H1 (cell line): Measurements from ENCODE around the gene TMEM108. TPM values are rescaled to one million over a fixed set of nuclear protein-coding genes. Genes with fewer than 3 reads are reported as not detected.

ENCODE experiments used
- CTCF ChIA-PET: fragments of 300-600 bp; sonication (Branson Sonifier 250); formaldehyde crosslinking; loops from one replicate; lab custom pipeline; 2021; ENCODE audit not compliant: partially characterized antibody; lab: Charles Lee
- POLR2A ChIA-PET: fragments of 300-600 bp; sonication (Branson Sonifier 250); formaldehyde crosslinking; loops from one replicate; lab custom pipeline; 2021; ENCODE audit warnings: inconsistent platforms; ENCODE audit not compliant: partially characterized antibody; lab: Charles Lee
- DNase-seq, 2 experiments: peaks; one replicate each; pipeline versions ENCODE4 v3.0.0 to v3.0.0-alpha.2; 2010 to 2022; ENCODE audit warnings: low spot score in 2 of 2, low read depth in 1 of 2, mixed read lengths in 1 of 2
- FAIRE-seq: peaks from 2 replicates; lab custom pipeline; 2011; peaks lifted over from hg19 to GRCh38; lab: Jason Lieb, UNC
- H2AFZ ChIP-seq: 2 replicates; pipeline ENCODE4 v1.8.1; 2012; ENCODE audit warnings: low read length, inconsistent platforms
- H2AK5ac ChIP-seq: 2 replicates; pipeline ENCODE4 v1.6.1; 2013; ENCODE audit warnings: low read depth, low read length
- H2BK120ac ChIP-seq: replicated peaks from 2 replicates; pipeline ENCODE3; 2013; ENCODE audit warnings: low read depth, low read length, inconsistent platforms
- H2BK12ac ChIP-seq: 2 replicates; pipeline ENCODE4 v1.6.1; 2013; ENCODE audit warnings: low read depth, low read length
- H2BK15ac ChIP-seq: 2 replicates; pipeline ENCODE4 v1.6.1; 2013; ENCODE audit warnings: low read length
- H2BK20ac ChIP-seq: 2 replicates; pipeline ENCODE4 v1.6.1; 2013; ENCODE audit warnings: low read length
- H2BK5ac ChIP-seq: 2 replicates; pipeline ENCODE4 v1.6.1; 2013; ENCODE audit warnings: low read depth, low read length
- H3K14ac ChIP-seq: 2 replicates; pipeline ENCODE4 v1.6.1; 2013; ENCODE audit warnings: inconsistent platforms; ENCODE audit not compliant: insufficient read length
- H3K18ac ChIP-seq: 2 replicates; pipeline ENCODE4 v1.6.1; 2013; ENCODE audit warnings: low read length; ENCODE audit errors: extremely low read depth
- H3K23ac ChIP-seq: 2 replicates; pipeline ENCODE4 v1.6.1; 2013; ENCODE audit warnings: inconsistent platforms; ENCODE audit not compliant: insufficient read length
- H3K23me2 ChIP-seq: 2 replicates; pipeline ENCODE4 v1.6.1; 2013; ENCODE audit warnings: low read depth, low read length
- H3K27ac ChIP-seq: 2 replicates; pipeline ENCODE4 v1.6.1; 2011; ENCODE audit warnings: low read depth, low read length, inconsistent platforms
- H3K27me3 ChIP-seq, 4 experiments: replicated peaks in 1 of 4; 1 replicate in 1 of 4; 2 replicates in 3 of 4; pipeline versions ENCODE4 v1.6.1 to v1.8.1; 2011 to 2013; ENCODE audit warnings: low read length in 3 of 4, mild to moderate bottlenecking in 3 of 4, inconsistent platforms in 2 of 4, mixed read lengths in 2 of 4, moderate library complexity in 1 of 4; ENCODE audit not compliant: control insufficient read depth in 3 of 4, insufficient read depth in 3 of 4; ENCODE audit errors: extremely low read depth in 1 of 4
- H3K36me3 ChIP-seq, 4 experiments: 2 replicates each; pipeline versions ENCODE4 v1.6.1 to v1.8.1; 2011 to 2013; ENCODE audit warnings: mild to moderate bottlenecking in 4 of 4, low read length in 3 of 4, moderate library complexity in 2 of 4, control low read depth in 1 of 4, inconsistent platforms in 1 of 4; ENCODE audit not compliant: insufficient read depth in 4 of 4, control insufficient read depth in 2 of 4
- H3K4ac ChIP-seq: replicated peaks from 2 replicates; pipeline ENCODE3; 2013; ENCODE audit warnings: low read length, low read depth, mixed read lengths, inconsistent platforms; ENCODE audit not compliant: insufficient read length
- H3K4me1 ChIP-seq, 4 experiments: replicated peaks in 1 of 4; 1 replicate in 1 of 4; 2 replicates in 3 of 4; pipeline versions ENCODE4 v1.6.1 to v1.8.1; 2011 to 2013; ENCODE audit warnings: low read length in 3 of 4, inconsistent platforms in 2 of 4, mixed read lengths in 1 of 4; ENCODE audit not compliant: insufficient read depth in 4 of 4, control insufficient read depth in 3 of 4
- H3K4me2 ChIP-seq, 2 experiments: 2 replicates each; pipeline versions ENCODE4 v1.6.1 to v1.8.1; 2011 to 2013; ENCODE audit warnings: low read depth in 2 of 2, low read length in 2 of 2, control low read depth in 1 of 2, inconsistent platforms in 1 of 2, mild to moderate bottlenecking in 1 of 2; ENCODE audit not compliant: insufficient read depth in 1 of 2
- H3K4me3 ChIP-seq, 4 experiments: fragments of 200-600, 300-600 bp in 1 of 4; sonication (generic), shearing (Covaris generic), sonication (Bioruptor Twin) in 1 of 4; 2 replicates each; pipeline versions ENCODE4 v1.5.1 to v1.8.1; 2011 to 2016; ENCODE audit warnings: low read length in 4 of 4, low read depth in 3 of 4, control low read depth in 2 of 4, inconsistent platforms in 2 of 4, mild to moderate bottlenecking in 2 of 4, mixed read lengths in 1 of 4, moderate library complexity in 1 of 4; ENCODE audit not compliant: insufficient read depth in 2 of 4; ENCODE audit errors: extremely low read depth in 1 of 4
- H3K56ac ChIP-seq: replicated peaks from 2 replicates; pipeline ENCODE3; 2013; ENCODE audit warnings: low read depth, mild to moderate bottlenecking, mixed read lengths, low read length, inconsistent platforms; ENCODE audit not compliant: insufficient read length
- H3K79me1 ChIP-seq: 2 replicates; pipeline ENCODE4 v1.6.1; 2013; ENCODE audit warnings: low read depth, low read length, control low read depth
- H3K79me2 ChIP-seq, 2 experiments: 2 replicates each; pipeline versions ENCODE4 v1.6.1 to v1.8.1; 2012 to 2013; ENCODE audit warnings: low read length in 2 of 2, mild to moderate bottlenecking in 2 of 2, inconsistent platforms in 1 of 2; ENCODE audit not compliant: insufficient read depth in 2 of 2, control insufficient read depth in 1 of 2
- H3K9ac ChIP-seq, 4 experiments: replicated peaks in 1 of 4; 1 replicate in 1 of 4; 2 replicates in 3 of 4; pipeline versions ENCODE4 v1.6.1 to v1.8.1; 2011 to 2013; ENCODE audit warnings: low read depth in 3 of 4, low read length in 3 of 4, control low read depth in 2 of 4, mild to moderate bottlenecking in 2 of 4, moderate library complexity in 2 of 4, inconsistent platforms in 1 of 4; ENCODE audit errors: extremely low read depth in 1 of 4
- H3K9me3 ChIP-seq, 2 experiments: 2 replicates each; pipeline versions ENCODE4 v1.6.1 to v1.8.1; 2012 to 2013; ENCODE audit warnings: mild to moderate bottlenecking in 2 of 2, moderate library complexity in 2 of 2, control low read depth in 1 of 2, inconsistent platforms in 1 of 2, low read depth in 1 of 2, low read length in 1 of 2, mixed read lengths in 1 of 2; ENCODE audit not compliant: insufficient read depth in 2 of 2
- H4K20me1 ChIP-seq, 2 experiments: replicated peaks in 1 of 2; 2 replicates each; pipeline versions ENCODE3 to v1.8.1; 2011 to 2013; ENCODE audit warnings: inconsistent platforms in 2 of 2, low read length in 2 of 2, mild to moderate bottlenecking in 1 of 2; ENCODE audit not compliant: insufficient read depth in 2 of 2, control insufficient read depth in 1 of 2
- H4K5ac ChIP-seq: 2 replicates; pipeline ENCODE4 v1.6.1; 2013; ENCODE audit warnings: low read length, low read depth, mixed read lengths, inconsistent platforms; ENCODE audit not compliant: insufficient read length
- H4K8ac ChIP-seq: 2 replicates; pipeline ENCODE4 v1.8.0; 2013; ENCODE audit warnings: mild to moderate bottlenecking, moderate library complexity, low read length, inconsistent platforms; ENCODE audit not compliant: insufficient read depth; ENCODE audit errors: extremely low read depth
- H4K91ac ChIP-seq: replicated peaks from 2 replicates; pipeline ENCODE3; 2013; ENCODE audit warnings: low read length, mixed read lengths, inconsistent platforms; ENCODE audit not compliant: insufficient read length
- BCL11A ChIP-seq, 2 experiments: IDR thresholded peaks; one replicate each; pipeline ENCODE4 v1.6.1; 2011; ENCODE audit warnings: low read depth in 2 of 2, low read length in 2 of 2, mild to moderate bottlenecking in 2 of 2
- RAD21 ChIP-seq, 2 experiments: IDR thresholded peaks in 1 of 2; conservative IDR thresholded peaks in 1 of 2; 2 replicates each; pipeline ENCODE4 v1.6.1; 2011; ENCODE audit warnings: low read depth in 2 of 2, low read length in 2 of 2, improper control_type of control experiment in 1 of 2, inconsistent platforms in 1 of 2, mild to moderate bottlenecking in 1 of 2, moderate library complexity in 1 of 2
- RNF2 ChIP-seq: fragments of 200-900, 300-1000 bp; sonication (generic); IDR thresholded peaks from 2 replicates; pipeline ENCODE4 v1.7.1; 2016; ENCODE audit warnings: borderline replicate concordance, low read depth, mild to moderate bottlenecking, antibody characterized with exemption, low read length; ENCODE audit not compliant: poor library complexity, severe bottlenecking; ENCODE audit errors: missing control alignments
- SAP30 ChIP-seq: fragments of 300-600 bp; sonication (generic); IDR thresholded peaks from 2 replicates; pipeline ENCODE4 v1.7.1; 2012; ENCODE audit warnings: low read length, moderate library complexity, mild to moderate bottlenecking, inconsistent platforms; ENCODE audit not compliant: insufficient read depth, insufficient replicate concordance
- SIRT6 ChIP-seq: IDR thresholded peaks from one replicate; pipeline ENCODE4 v1.7.1; 2012; ENCODE audit warnings: low read length, inconsistent platforms
- TAF1 ChIP-seq: IDR thresholded peaks from 2 replicates; pipeline ENCODE4 v1.6.1; 2011; ENCODE audit warnings: mild to moderate bottlenecking, low read depth, low read length
- WGBS, 2 experiments: shearing (Covaris generic) in 1 of 2; methylation state at CpG; one replicate each; pipeline versions ENCODE4 v1.1.6 to v1.1.7; 2013 to 2015; ENCODE audit warnings: low lambda C conversion rate in 2 of 2, mixed read lengths in 2 of 2, inconsistent platforms in 1 of 2, low coverage in 1 of 2, missing lambda C conversion rate in 1 of 2; ENCODE audit not compliant: insufficient replicate concordance in 2 of 2, insufficient coverage in 1 of 2, insufficient read length in 1 of 2; ENCODE audit errors: extremely low coverage in 1 of 2, missing lambda C conversion rate in 1 of 2; 5-methylcytosine and 5-hydroxymethylcytosine counted together
- long read RNA-seq, 2 experiments: library from RNA in 1 of 2; library from capped mRNA in 1 of 2; stranded (forward); transcript quantifications; one replicate each; pipeline ENCODE4 v2.0.0, GENCODE V29; 2021; ENCODE audit warnings: inconsistent platforms in 1 of 2
- polyA minus RNA-seq, 3 experiments: library from RNA; depleted of rRNA, polyadenylated mRNA; stranded (reverse); fragments of >200 nt; gene quantifications; 1 replicate in 2 of 3; 2 replicates in 1 of 3; pipeline ENCODE4 v1.2.3, GENCODE V29; 2011
- polyA plus RNA-seq, 7 experiments: library from polyadenylated mRNA; depleted of rRNA in 3 of 7; stranded (reverse) in 5 of 7; unstranded in 2 of 7; fragments of >200 nt in 5 of 7; fragments of 200-250 nt in 2 of 7; gene quantifications; 1 replicate in 5 of 7; 2 replicates in 1 of 7; 4 replicates in 1 of 7; pipeline versions ENCODE4 v1.2.1 to v1.2.3, GENCODE V29; 2011 to 2013; ENCODE audit warnings: missing spikeins in 2 of 7, mixed read lengths in 2 of 7
- total RNA-seq: library from RNA; stranded (reverse); fragmentation: NEBNext Ultra II Directional; extraction: Animal tissue kit (Norgen Biotek cat#: 25700); gene quantifications from 2 replicates; pipeline ENCODE4 v1.2.1, GENCODE V29; 2021
- TF ChIP-seq, protein P1 (sequence below): IDR thresholded peaks from 2 replicates; pipeline ENCODE4 v1.6.1; 2012; ENCODE audit warnings: inconsistent platforms

Gene TMEM108
- total RNA-seq (12.9 and 14.3 TPM in 2 replicates), polyA plus RNA-seq (2011; rRNA removed) (16.2 and 30.2 TPM in 2 replicates), polyA minus RNA-seq (2011; rRNA and poly(A)+ RNA removed) (4.6 and 9.6 TPM in 2 replicates)
- polyA plus RNA-seq (2011; cell fraction: cytosol; rRNA removed), result 9.6 TPM
- polyA plus RNA-seq (2011; cell fraction: nucleus; rRNA removed), result 17.5 TPM
- 9.2 to 13.0 TPM (median 10.9 TPM) in 4 replicates for polyA plus RNA-seq (2012, experiment 1 of 2)
- 7.9 TPM for polyA plus RNA-seq (2012, experiment 2 of 2)
- polyA plus RNA-seq (2013, experiment 1 of 2), result 16.6 TPM
- 19.8 TPM for polyA plus RNA-seq (2013, experiment 2 of 2)
- 7.9 TPM for polyA minus RNA-seq (2011; cell fraction: cytosol; rRNA and poly(A)+ RNA removed)
- polyA minus RNA-seq (2011; cell fraction: nucleus; rRNA and poly(A)+ RNA removed), result 10.3 TPM
- long read RNA-seq, experiment 1, transcript TMEM108-205 (3 exons, 1,929 nt), result major isoform, 6 of 23 reads
- long read RNA-seq, experiment 1, transcript TMEM108-201 (6 exons, 3,744 nt), result major isoform, 6 of 23 reads
- long read RNA-seq, experiment 1, partial matches to known transcripts, result 2 of 23 reads
- long read RNA-seq, experiment 1, other reads (novel, unspliced or antisense), result 8 of 23 reads
- long read RNA-seq, experiment 2, partial matches to known transcripts, result 1 of 2 reads
- long read RNA-seq, experiment 2, other reads (novel, unspliced or antisense), result 1 of 2 reads

GRCh38 chr3:133038089-133038730, at the start of gene TMEM108:
Gene TMEM108 (plus strand): TSS chr3:133038391.
- POLR2A ChIA-PET, result no interaction called here
- peak within 1 kb of the TSS; percentile 80 for H3K18ac ChIP-seq
- no peaks in the 10 kb centered on the region for H3K9me3 ChIP-seq
- peak within 1 kb of the TSS; percentile 87 for H4K8ac ChIP-seq
- H2BK5ac ChIP-seq, result no peak within 1 kb of the TSS; the same call in 1 of the 2 replicates
- no peak within 1 kb of the TSS for H3K23ac ChIP-seq
- peak within 1 kb of the TSS; percentile 88; the same call in 1 of the 2 replicates for H2BK15ac ChIP-seq
- 1% methylated on average over 31 of the region's 57 CpGs; no CpG with 5 or more reads in 1 of the 2 experiments for WGBS, 2 experiments
- H3K4me1 ChIP-seq, result peaks cover 5 to 12% (median 12%) of the 10 kb centered on the region in 4 experiments; a peak in 6 of 7 replicates
- peak within 1 kb of the TSS; percentile 88 for H2AFZ ChIP-seq
- CTCF ChIA-PET, result interaction anchor here (1.2 to 10.0 kb wide), 4 partner anchors 30 to 347 kb away, joined by 3 to 93 read pairs (median 3); no protein-coding TSS in a partner anchor
- no peaks in the 10 kb centered on the region for H4K20me1 ChIP-seq
- H3K9ac ChIP-seq, result peak within 1 kb of the TSS in 3 of 4 experiments; percentile 6 to 44 (median 8); a peak in 4 of 7 replicates
- peak within 1 kb of the TSS; percentile 57 to 96 (median 74) for H3K4me3 ChIP-seq
- no peak within 1 kb of the TSS for H2AK5ac ChIP-seq
- peak; percentile 7 for FAIRE-seq
- no peak within 1 kb of the TSS for H3K56ac ChIP-seq
- no peaks in the 10 kb centered on the region; a peak in 1 of 4 replicates for H3K79me2 ChIP-seq
- H2BK12ac ChIP-seq, result peak within 1 kb of the TSS; percentile 18; the same call in 1 of the 2 replicates
- peaks cover 0 to 18% (median 9%) of the 10 kb centered on the region in 4 experiments; a peak in 5 of 7 replicates for H3K27me3 ChIP-seq
- no peak within 1 kb of the TSS for H3K4ac ChIP-seq
- peak within 1 kb of the TSS; percentile 11 for H4K5ac ChIP-seq
- no peak within 1 kb of the TSS for H2BK120ac ChIP-seq
- H3K23me2 ChIP-seq, result peaks cover 4% of the 10 kb centered on the region; the same call in 1 of the 2 replicates
- H3K79me1 ChIP-seq, result no peaks in the 10 kb centered on the region
- H3K27ac ChIP-seq, result no peak within 1 kb of the TSS
- no peak within 1 kb of the TSS for H3K14ac ChIP-seq
- H4K91ac ChIP-seq, result no peak within 1 kb of the TSS
- DNase-seq, result peak; percentile 82 to 95
- no peak within 1 kb of the TSS for H2BK20ac ChIP-seq
- H3K36me3 ChIP-seq, result no peaks in the 10 kb centered on the region
- peak within 1 kb of the TSS; percentile 82 to 92 for H3K4me2 ChIP-seq
- TF ChIP-seq RAD21 (IDR thresholded peaks at IDR 0.05 in 1 of 2, conservative IDR thresholded peaks at IDR 0.05 in 1 of 2; ENCODE audit: low read depth in 2 of 2, low read length in 2 of 2) (no peak), TAF1 (peak; percentile 64; the same call in 1 of the 2 replicates), SIRT6 (no peak), RNF2 (no peak), BCL11A (IDR thresholded peaks at IDR 0.05; ENCODE audit: low read depth in 2 of 2, low read length in 2 of 2) (no peak), SAP30 (no peak)
- TF ChIP-seq, protein P1, sequence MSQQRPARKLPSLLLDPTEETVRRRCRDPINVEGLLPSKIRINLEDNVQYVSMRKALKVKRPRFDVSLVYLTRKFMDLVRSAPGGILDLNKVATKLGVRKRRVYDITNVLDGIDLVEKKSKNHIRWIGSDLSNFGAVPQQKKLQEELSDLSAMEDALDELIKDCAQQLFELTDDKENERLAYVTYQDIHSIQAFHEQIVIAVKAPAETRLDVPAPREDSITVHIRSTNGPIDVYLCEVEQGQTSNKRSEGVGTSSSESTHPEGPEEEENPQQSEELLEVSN, result peak; percentile 96
